Muscle layer of duodenum (tissue), 2 donors: ENCODE data around the gene NLGN2.

Experiments
- H3K27ac ChIP-seq: one replicate; pipeline ENCODE4 v1.7.0; 2013; ENCODE audit warnings: mild to moderate bottlenecking, low read length
- H3K27me3 ChIP-seq: one replicate; pipeline ENCODE4 v1.7.0; 2013; ENCODE audit warnings: low read depth, mild to moderate bottlenecking, control low read depth, low read length
- H3K36me3 ChIP-seq, 2 donors: one replicate each; pipeline ENCODE4 v1.7.0; 2013; ENCODE audit warnings: low read length in 2 of 2, control low read depth in 1 of 2, mild to moderate bottlenecking in 1 of 2; ENCODE audit not compliant: insufficient read depth in 2 of 2, control insufficient read depth in 1 of 2
- H3K4me1 ChIP-seq, 2 donors: one replicate each; pipeline ENCODE4 v1.7.0; 2013; ENCODE audit warnings: low read length in 2 of 2, mild to moderate bottlenecking in 2 of 2, control low read depth in 1 of 2, moderate library complexity in 1 of 2; ENCODE audit not compliant: insufficient read depth in 2 of 2, control insufficient read depth in 1 of 2
- H3K4me3 ChIP-seq, 2 donors: one replicate each; pipeline ENCODE4 v1.7.0; 2013; ENCODE audit warnings: low read length in 2 of 2, low read depth in 1 of 2, mild to moderate bottlenecking in 1 of 2
- H3K9me3 ChIP-seq, 2 donors: one replicate each; pipeline ENCODE4 v1.7.0; 2013; ENCODE audit warnings: low read length in 2 of 2, control low read depth in 1 of 2, mild to moderate bottlenecking in 1 of 2; ENCODE audit not compliant: control insufficient read depth in 1 of 2
- donor health status: healthy.

The NLGN2 gene

GRCh38 chr17:7406235-7406825 lies 1.3 kb upstream of the NLGN2 start:
- Histone ChIP-seq H3K27me3 (no peaks in the 10 kb centered on the region), H3K4me3 (peak overlapping the region in 1 of 2 donors; percentile 64), H3K4me1 (peaks cover 7 to 16% of the 10 kb centered on the region in 2 donors)

GRCh38 chr17:7407082-7407481 lies 563 bp upstream of the NLGN2 start:
- Histone ChIP-seq H3K27ac (no peak overlapping the region), H3K4me3 (no peak overlapping the region)

More at GRCh38 chr17:7406235-7406825, 1.3 kb upstream of the NLGN2 start:
- Histone ChIP-seq H3K9me3 (no peaks in the 10 kb centered on the region), H3K36me3 (peaks cover 6 to 16% of the 10 kb centered on the region in 2 donors), H3K27ac (no peak overlapping the region)

DNA sequence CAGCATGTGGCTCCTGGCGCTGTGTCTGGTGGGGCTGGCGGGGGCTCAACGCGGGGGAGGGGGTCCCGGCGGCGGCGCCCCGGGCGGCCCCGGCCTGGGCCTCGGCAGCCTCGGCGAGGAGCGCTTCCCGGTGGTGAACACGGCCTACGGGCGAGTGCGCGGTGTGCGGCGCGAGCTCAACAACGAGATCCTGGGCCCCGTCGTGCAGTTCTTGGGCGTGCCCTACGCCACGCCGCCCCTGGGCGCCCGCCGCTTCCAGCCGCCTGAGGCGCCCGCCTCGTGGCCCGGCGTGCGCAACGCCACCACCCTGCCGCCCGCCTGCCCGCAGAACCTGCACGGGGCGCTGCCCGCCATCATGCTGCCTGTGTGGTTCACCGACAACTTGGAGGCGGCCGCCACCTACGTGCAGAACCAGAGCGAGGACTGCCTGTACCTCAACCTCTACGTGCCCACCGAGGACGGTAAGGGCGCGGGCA lies 645 bp downstream of the NLGN2 start:
- Histone ChIP-seq H3K27me3 (no peaks in the 10 kb centered on the region), H3K36me3 (peaks cover 6 to 16% of the 10 kb centered on the region in 2 donors), H3K4me1 (peaks cover 0 to 9% of the 10 kb centered on the region in 2 donors), H3K9me3 (no peaks in the 10 kb centered on the region), H3K27ac (no peak overlapping the region), H3K4me3 (no peak overlapping the region)

More at GRCh38 chr17:7407082-7407481, 563 bp upstream of the NLGN2 start:
- Histone ChIP-seq H3K36me3 (peaks cover 6 to 16% of the 10 kb centered on the region in 2 donors), H3K4me1 (peaks cover 7 to 16% of the 10 kb centered on the region in 2 donors), H3K9me3 (no peaks in the 10 kb centered on the region), H3K27me3 (no peaks in the 10 kb centered on the region)

DNA sequence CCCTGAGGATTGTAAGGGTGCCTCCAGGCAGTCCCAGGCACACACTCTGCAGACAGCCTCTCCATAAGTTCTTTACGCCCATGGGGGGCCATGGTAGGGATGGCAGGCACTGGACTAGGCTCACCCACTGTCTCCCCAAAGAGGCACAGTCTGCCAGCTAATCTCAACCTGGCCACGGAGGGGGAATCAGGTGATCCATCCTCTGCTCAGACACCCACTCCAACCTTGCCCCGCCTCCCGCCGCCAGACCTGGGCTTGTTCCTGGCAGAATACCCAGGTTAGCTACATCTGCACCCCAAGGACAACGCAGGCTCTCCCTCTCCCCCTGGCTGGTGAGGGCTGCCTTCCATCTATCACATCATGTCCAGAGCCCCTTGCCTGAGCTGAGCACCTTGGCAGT lies 1.2 kb downstream of the NLGN2 start:
- H3K9me3 ChIP-seq: no peaks in the 10 kb centered on the region
- H3K4me3 ChIP-seq: no peak overlapping the region
- no peaks in the 10 kb centered on the region for H3K27me3 ChIP-seq
- H3K36me3 ChIP-seq: peaks cover 6 to 16% of the 10 kb centered on the region in 2 donors
- peaks cover 0 to 9% of the 10 kb centered on the region in 2 donors for H3K4me1 ChIP-seq
- no peak overlapping the region for H3K27ac ChIP-seq

DNA sequence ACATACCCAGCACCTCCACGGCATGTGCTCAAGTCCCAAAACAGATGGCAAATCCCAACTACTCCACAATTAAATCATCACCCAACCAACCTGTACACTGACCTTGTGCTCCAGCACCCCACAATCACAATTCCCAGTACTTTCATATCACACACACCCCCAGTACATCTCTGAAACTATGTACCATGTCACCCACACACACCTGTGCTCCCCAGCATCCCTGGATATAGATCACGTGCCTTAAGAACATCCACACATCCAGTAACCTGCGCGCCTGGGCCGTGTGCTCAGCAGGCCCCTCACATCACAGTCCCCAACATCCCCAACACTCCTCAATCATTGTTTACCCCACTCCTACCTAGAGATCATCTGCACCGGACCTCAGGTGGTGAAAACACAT lies 2.1 kb downstream of the NLGN2 start:
- H3K4me1 ChIP-seq: peaks cover 0 to 9% of the 10 kb centered on the region in 2 donors
- H3K36me3 ChIP-seq: peaks cover 6 to 17% of the 10 kb centered on the region in 2 donors
- H3K9me3 ChIP-seq: no peaks in the 10 kb centered on the region
- no peak overlapping the region for H3K27ac ChIP-seq
- no peak overlapping the region for H3K4me3 ChIP-seq
- H3K27me3 ChIP-seq: no peaks in the 10 kb centered on the region

GRCh38 chr17:7410634-7411426 lies 3.2 kb downstream of the NLGN2 start:
- Histone ChIP-seq H3K9me3 (no peaks in the 10 kb centered on the region), H3K27ac (no peak overlapping the region), H3K27me3 (no peaks in the 10 kb centered on the region), H3K36me3 (peaks cover 6 to 28% of the 10 kb centered on the region in 2 donors), H3K4me3 (no peak overlapping the region), H3K4me1 (peaks cover 0 to 5% of the 10 kb centered on the region in 2 donors)

GRCh38 chr17:7411427-7411750 lies 3.7 kb downstream of the NLGN2 start:
- no peaks in the 10 kb centered on the region for H3K9me3 ChIP-seq
- H3K27me3 ChIP-seq: no peaks in the 10 kb centered on the region

GRCh38 chr17:7413346-7413985 lies 5.8 kb downstream of the NLGN2 start:
- Histone ChIP-seq H3K27me3 (no peaks in the 10 kb centered on the region), H3K4me3 (no peak overlapping the region), H3K27ac (no peak overlapping the region), H3K9me3 (no peaks in the 10 kb centered on the region), H3K4me1 (no peaks in the 10 kb centered on the region), H3K36me3 (peaks cover 6 to 35% of the 10 kb centered on the region in 2 donors)

More at GRCh38 chr17:7411427-7411750, 3.7 kb downstream of the NLGN2 start:
- Histone ChIP-seq H3K36me3 (peaks cover 6 to 29% of the 10 kb centered on the region in 2 donors), H3K4me1 (no peaks in the 10 kb centered on the region), H3K27ac (no peak overlapping the region), H3K4me3 (no peak overlapping the region)

GRCh38 chr17:7414837-7415236 lies 7.2 kb downstream of the NLGN2 start:
- Histone ChIP-seq H3K4me3 (no peak overlapping the region), H3K9me3 (no peaks in the 10 kb centered on the region), H3K27ac (no peak overlapping the region), H3K4me1 (no peaks in the 10 kb centered on the region), H3K36me3 (peaks cover 0 to 24% of the 10 kb centered on the region in 2 donors), H3K27me3 (no peaks in the 10 kb centered on the region)

DNA sequence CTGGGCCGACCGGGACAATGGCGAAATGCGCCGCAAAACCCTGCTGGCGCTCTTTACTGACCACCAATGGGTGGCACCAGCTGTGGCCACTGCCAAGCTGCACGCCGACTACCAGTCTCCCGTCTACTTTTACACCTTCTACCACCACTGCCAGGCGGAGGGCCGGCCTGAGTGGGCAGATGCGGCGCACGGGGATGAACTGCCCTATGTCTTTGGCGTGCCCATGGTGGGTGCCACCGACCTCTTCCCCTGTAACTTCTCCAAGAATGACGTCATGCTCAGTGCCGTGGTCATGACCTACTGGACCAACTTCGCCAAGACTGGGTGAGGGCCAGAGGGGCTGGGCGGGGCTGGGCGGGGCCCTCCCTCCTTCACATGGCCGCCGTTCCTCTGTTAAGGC lies 8.1 kb downstream of the NLGN2 start:
- H3K36me3 ChIP-seq: peaks cover 0 to 19% of the 10 kb centered on the region in 2 donors
- H3K9me3 ChIP-seq: no peaks in the 10 kb centered on the region
- H3K4me3 ChIP-seq: no peak overlapping the region
- H3K27ac ChIP-seq: no peak overlapping the region
- no peaks in the 10 kb centered on the region for H3K4me1 ChIP-seq
- no peaks in the 10 kb centered on the region for H3K27me3 ChIP-seq

- Histone ChIP-seq H3K36me3 (peaks cover 0 to 19% of the 10 kb centered on the region in 2 donors), H3K4me1 (no peaks in the 10 kb centered on the region), H3K27me3 (no peaks in the 10 kb centered on the region), H3K9me3 (no peaks in the 10 kb centered on the region), H3K27ac (no peak overlapping the region), H3K4me3 (no peak overlapping the region)
These were observed 8.7 kb downstream of the NLGN2 start for GRCh38 chr17:7416323-7416722.
